K562 (cell line): Measurements from ENCODE around the gene HDC. TPM values are rescaled to one million over a fixed set of nuclear protein-coding genes. Genes with fewer than 3 reads are reported as not detected.

Experiments used
- ARNT ChIP-seq, 2 experiments: fragments of 450-650 bp; IDR thresholded peaks; 2 replicates each; pipeline ENCODE4 v1.6.1; 2016; ENCODE audit warnings: mild to moderate bottlenecking in 1 of 2
- BRF1 ChIP-seq: IDR thresholded peaks from 3 replicates; pipeline ENCODE4 v1.6.1; 2011; ENCODE audit warnings: borderline replicate concordance, mild to moderate bottlenecking; ENCODE audit not compliant: insufficient read length; ENCODE audit errors: extremely low read depth
- CBX3 ChIP-seq, 2 experiments: IDR thresholded peaks; 1 replicate in 1 of 2; 2 replicates in 1 of 2; pipeline ENCODE4 v1.6.1; 2012; ENCODE audit warnings: inconsistent platforms in 2 of 2, low read length in 2 of 2, borderline replicate concordance in 1 of 2, control low read depth in 1 of 2
- ESRRA ChIP-seq: fragments of 450-650 bp; IDR thresholded peaks from 2 replicates; pipeline ENCODE4 v1.6.1; 2014; ENCODE audit warnings: low read depth, mild to moderate bottlenecking, moderate library complexity, borderline replicate concordance
- FOXJ3 ChIP-seq: sonication (generic); formaldehyde crosslinking; IDR thresholded peaks from 2 replicates; pipeline ENCODE4 v1.4.0; 2020; ENCODE audit warnings: mild to moderate bottlenecking, missing genetic modification reagents
- NCOA1 ChIP-seq: fragments of 450-650 bp; IDR thresholded peaks from 2 replicates; pipeline ENCODE4 v1.6.1; 2016; ENCODE audit warnings: low read depth
- RBFOX2 ChIP-seq: fragments of 200-400 bp; formaldehyde crosslinking; IDR thresholded peaks from 2 replicates; pipeline ENCODE4 v1.6.1; 2017; ENCODE audit warnings: low read depth, mild to moderate bottlenecking, low read length, moderate library complexity
- RFX1 ChIP-seq: fragments of 450-650 bp; IDR thresholded peaks from 2 replicates; pipeline ENCODE4 v1.6.1; 2016; ENCODE audit warnings: mild to moderate bottlenecking, moderate library complexity
- TCF7 ChIP-seq: sonication (generic); IDR thresholded peaks from 2 replicates; pipeline ENCODE4 v1.6.1; 2016; ENCODE audit warnings: antibody characterized with exemption, borderline replicate concordance
- TRIM24 ChIP-seq, 2 experiments: fragments of 450-650 bp; IDR thresholded peaks; 2 replicates each; pipeline ENCODE4 v1.6.1; 2016
- ZC3H4 ChIP-seq: sonication (generic); formaldehyde crosslinking; IDR thresholded peaks from 2 replicates; pipeline ENCODE4 v1.9.0; 2021; ENCODE audit warnings: missing genetic modification reagents, borderline replicate concordance
- ZFP30 ChIP-seq: fragments of 250-450 bp; sonication (Bioruptor Pico); IDR thresholded peaks from 2 replicates; pipeline ENCODE4 v1.8.0; 2022; ENCODE audit warnings: moderate library complexity, mild to moderate bottlenecking, inconsistent platforms, borderline replicate concordance
- polyA plus RNA-seq, 8 experiments: library from polyadenylated mRNA; depleted of rRNA in 4 of 8; stranded (reverse) in 5 of 8; unstranded in 3 of 8; fragments of >200 nt; fragmentation: Nextera tagmentation in 2 of 8; fragmentation: Illumina TruSeq in 1 of 8; extraction: Ambion mirVana in 2 of 8; extraction: Trizol in 1 of 8; gene quantifications; 2 replicates each; pipeline versions ENCODE4 v1.2.1 to v1.2.3, GENCODE V29; 2011 to 2014; ENCODE audit warnings: inconsistent platforms in 1 of 8, missing spikeins in 1 of 8
- total RNA-seq, 7 experiments: library from RNA; depleted of rRNA in 6 of 7; stranded (reverse); fragments of >200 nt in 6 of 7; fragmentation: Illumina TruSeq in 2 of 7; extraction: Trizol in 2 of 7; gene quantifications; 2 replicates each; pipeline versions ENCODE4 v1.2.1 to v1.2.3, GENCODE V29; 2011 to 2021; ENCODE audit warnings: low replicate concordance in 1 of 7
- TF ChIP-seq, protein P1 (sequence below): sonication (generic); formaldehyde crosslinking; IDR thresholded peaks from 2 replicates; pipeline ENCODE4 v1.8.1; 2023; ENCODE audit warnings: missing genetic modification reagents, mild to moderate bottlenecking, borderline replicate concordance
- TF ChIP-seq, protein P2 (sequence below), 2 experiments: fragments of 450-650 bp; IDR thresholded peaks; 2 replicates each; pipeline ENCODE4 v1.6.1; 2016

The HDC gene
- total and polyA plus RNA-seq, 9 of the 15 experiments (the other 6 are each of a cell fraction or from before 2014, with no cell fraction given), result 0.26 to 5.3 (median 0.99) TPM

DNA sequence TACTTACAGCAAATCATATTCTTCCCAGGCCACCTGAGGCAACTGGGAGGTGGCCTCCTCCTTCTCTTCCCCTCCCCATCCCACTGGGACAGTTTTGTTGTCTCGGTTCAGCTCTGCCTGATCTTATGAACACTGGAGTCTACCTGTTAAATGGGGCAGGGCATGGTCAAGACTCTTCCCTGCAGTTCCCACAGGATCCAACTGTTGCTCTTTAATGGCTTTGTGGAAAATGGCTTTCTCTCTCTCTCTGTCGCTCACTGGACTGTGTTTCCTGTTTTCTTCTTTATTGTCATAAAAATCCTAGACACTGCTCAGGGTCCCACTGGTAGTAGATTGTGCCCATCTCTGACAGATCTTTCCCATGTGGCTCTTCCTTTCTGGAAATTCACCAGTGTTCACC is 43.3 kb downstream of the HDC start (continued):
- TF ChIP-seq, protein P1, sequence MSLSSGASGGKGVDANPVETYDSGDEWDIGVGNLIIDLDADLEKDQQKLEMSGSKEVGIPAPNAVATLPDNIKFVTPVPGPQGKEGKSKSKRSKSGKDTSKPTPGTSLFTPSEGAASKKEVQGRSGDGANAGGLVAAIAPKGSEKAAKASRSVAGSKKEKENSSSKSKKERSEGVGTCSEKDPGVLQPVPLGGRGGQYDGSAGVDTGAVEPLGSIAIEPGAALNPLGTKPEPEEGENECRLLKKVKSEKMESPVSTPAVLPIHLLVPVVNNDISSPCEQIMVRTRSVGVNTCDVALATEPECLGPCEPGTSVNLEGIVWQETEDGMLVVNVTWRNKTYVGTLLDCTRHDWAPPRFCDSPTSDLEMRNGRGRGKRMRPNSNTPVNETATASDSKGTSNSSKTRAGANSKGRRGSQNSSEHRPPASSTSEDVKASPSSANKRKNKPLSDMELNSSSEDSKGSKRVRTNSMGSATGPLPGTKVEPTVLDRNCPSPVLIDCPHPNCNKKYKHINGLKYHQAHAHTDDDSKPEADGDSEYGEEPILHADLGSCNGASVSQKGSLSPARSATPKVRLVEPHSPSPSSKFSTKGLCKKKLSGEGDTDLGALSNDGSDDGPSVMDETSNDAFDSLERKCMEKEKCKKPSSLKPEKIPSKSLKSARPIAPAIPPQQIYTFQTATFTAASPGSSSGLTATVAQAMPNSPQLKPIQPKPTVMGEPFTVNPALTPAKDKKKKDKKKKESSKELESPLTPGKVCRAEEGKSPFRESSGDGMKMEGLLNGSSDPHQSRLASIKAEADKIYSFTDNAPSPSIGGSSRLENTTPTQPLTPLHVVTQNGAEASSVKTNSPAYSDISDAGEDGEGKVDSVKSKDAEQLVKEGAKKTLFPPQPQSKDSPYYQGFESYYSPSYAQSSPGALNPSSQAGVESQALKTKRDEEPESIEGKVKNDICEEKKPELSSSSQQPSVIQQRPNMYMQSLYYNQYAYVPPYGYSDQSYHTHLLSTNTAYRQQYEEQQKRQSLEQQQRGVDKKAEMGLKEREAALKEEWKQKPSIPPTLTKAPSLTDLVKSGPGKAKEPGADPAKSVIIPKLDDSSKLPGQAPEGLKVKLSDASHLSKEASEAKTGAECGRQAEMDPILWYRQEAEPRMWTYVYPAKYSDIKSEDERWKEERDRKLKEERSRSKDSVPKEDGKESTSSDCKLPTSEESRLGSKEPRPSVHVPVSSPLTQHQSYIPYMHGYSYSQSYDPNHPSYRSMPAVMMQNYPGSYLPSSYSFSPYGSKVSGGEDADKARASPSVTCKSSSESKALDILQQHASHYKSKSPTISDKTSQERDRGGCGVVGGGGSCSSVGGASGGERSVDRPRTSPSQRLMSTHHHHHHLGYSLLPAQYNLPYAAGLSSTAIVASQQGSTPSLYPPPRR (CRISPR knock-in tag), result no peak
- TF ChIP-seq BRF1 (no peak), TCF7 (no peak), RBFOX2 (no peak), CBX3 (IDR thresholded peaks at IDR 0.05; ENCODE audit: borderline replicate concordance in 1 of 2, low read length in 2 of 2) (no peak), TRIM24 (IDR thresholded peaks at IDR 0.05) (no peak), ZFP30 (no peak), ESRRA (no peak), ARNT (IDR thresholded peaks at IDR 0.05) (no peak), FOXJ3 (CRISPR knock-in tag) (no peak), ZC3H4 (CRISPR knock-in tag) (no peak), RFX1 (no peak), NCOA1 (no peak)
- TF ChIP-seq, protein P2, sequence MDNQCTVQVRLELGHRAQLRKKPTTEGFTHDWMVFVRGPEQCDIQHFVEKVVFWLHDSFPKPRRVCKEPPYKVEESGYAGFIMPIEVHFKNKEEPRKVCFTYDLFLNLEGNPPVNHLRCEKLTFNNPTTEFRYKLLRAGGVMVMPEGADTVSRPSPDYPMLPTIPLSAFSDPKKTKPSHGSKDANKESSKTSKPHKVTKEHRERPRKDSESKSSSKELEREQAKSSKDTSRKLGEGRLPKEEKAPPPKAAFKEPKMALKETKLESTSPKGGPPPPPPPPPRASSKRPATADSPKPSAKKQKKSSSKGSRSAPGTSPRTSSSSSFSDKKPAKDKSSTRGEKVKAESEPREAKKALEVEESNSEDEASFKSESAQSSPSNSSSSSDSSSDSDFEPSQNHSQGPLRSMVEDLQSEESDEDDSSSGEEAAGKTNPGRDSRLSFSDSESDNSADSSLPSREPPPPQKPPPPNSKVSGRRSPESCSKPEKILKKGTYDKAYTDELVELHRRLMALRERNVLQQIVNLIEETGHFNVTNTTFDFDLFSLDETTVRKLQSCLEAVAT (IDR thresholded peaks at IDR 0.05), result no peak
